Neuronal stem cell (in vitro differentiated cells): ENCODE data around the gene PAXX.

Experiments
- DNase-seq: peaks from one replicate; pipeline ENCODE4 v3.0.0-alpha.2; 2013; ENCODE audit warnings: low spot score
- H2AFZ ChIP-seq: one replicate; pipeline ENCODE4 v1.6.1; 2013; ENCODE audit warnings: mild to moderate bottlenecking, low read length, inconsistent platforms
- H2AK5ac ChIP-seq: 2 replicates; pipeline ENCODE4 v1.6.1; 2013; ENCODE audit warnings: low read depth, mild to moderate bottlenecking, inconsistent platforms, low read length, moderate library complexity, mixed read lengths
- H2BK120ac ChIP-seq: 2 replicates; pipeline ENCODE4 v1.6.1; 2013; ENCODE audit warnings: low read depth, mild to moderate bottlenecking, inconsistent platforms, low read length, moderate library complexity, mixed read lengths
- H2BK12ac ChIP-seq: one replicate; pipeline ENCODE4 v1.6.1; 2013; ENCODE audit warnings: low read length, inconsistent platforms
- H2BK15ac ChIP-seq: 2 replicates; pipeline ENCODE4 v1.6.1; 2013; ENCODE audit warnings: mild to moderate bottlenecking, low read length, inconsistent platforms, mixed read lengths
- H2BK5ac ChIP-seq: one replicate; pipeline ENCODE4 v1.6.1; 2013; ENCODE audit warnings: inconsistent platforms, mild to moderate bottlenecking, low read length, moderate library complexity
- H3K14ac ChIP-seq: one replicate; pipeline ENCODE4 v1.6.1; 2013; ENCODE audit warnings: low read length, inconsistent platforms
- H3K18ac ChIP-seq: 2 replicates; pipeline ENCODE4 v1.6.1; 2013; ENCODE audit warnings: low read length, inconsistent platforms
- H3K23ac ChIP-seq: 2 replicates; pipeline ENCODE4 v1.6.1; 2013; ENCODE audit warnings: low read depth, mild to moderate bottlenecking, mixed read lengths, low read length, inconsistent platforms; ENCODE audit not compliant: poor library complexity
- H3K27ac ChIP-seq: replicated peaks from 3 replicates; pipeline ENCODE4 v1.5.1; 2013; ENCODE audit warnings: low read length, inconsistent platforms
- H3K27me3 ChIP-seq, 3 experiments: 2 replicates each; pipeline ENCODE4 v1.6.1; 2013; ENCODE audit warnings: low read length in 3 of 3, mild to moderate bottlenecking in 2 of 3, inconsistent platforms in 1 of 3, low read depth in 1 of 3, mixed read lengths in 1 of 3, moderate library complexity in 1 of 3; ENCODE audit not compliant: control insufficient read depth in 3 of 3, insufficient read depth in 3 of 3
- H3K36me3 ChIP-seq, 2 donors: replicated peaks in 1 of 2; 2 replicates each; pipeline ENCODE4 v1.6.1; 2013; ENCODE audit warnings: low read length in 2 of 2; ENCODE audit not compliant: control insufficient read depth in 2 of 2, insufficient read depth in 2 of 2
- H3K4ac ChIP-seq: 2 replicates; pipeline ENCODE4 v1.6.1; 2013; ENCODE audit warnings: inconsistent platforms, mild to moderate bottlenecking, low read length, moderate library complexity
- H3K4me1 ChIP-seq, 2 donors: 1 replicate in 1 of 2; 2 replicates in 1 of 2; pipeline ENCODE4 v1.6.1; 2013; ENCODE audit warnings: low read length in 2 of 2, low read depth in 1 of 2; ENCODE audit not compliant: control insufficient read depth in 2 of 2, insufficient read depth in 1 of 2
- H3K4me2 ChIP-seq: one replicate; pipeline ENCODE4 v1.6.1; 2013; ENCODE audit warnings: mild to moderate bottlenecking, low read length, inconsistent platforms; ENCODE audit not compliant: insufficient read depth, poor library complexity, severe bottlenecking
- H3K4me3 ChIP-seq, 2 donors: 2 replicates each; pipeline ENCODE4 v1.5.1; 2013; ENCODE audit warnings: low read length in 2 of 2, mild to moderate bottlenecking in 2 of 2, inconsistent platforms in 1 of 2, moderate library complexity in 1 of 2
- H3K79me1 ChIP-seq: one replicate; pipeline ENCODE4 v1.6.1; 2013; ENCODE audit warnings: low read depth, mild to moderate bottlenecking, inconsistent platforms, low read length, moderate library complexity
- H3K9ac ChIP-seq: one replicate; pipeline ENCODE4 v1.6.1; 2013; ENCODE audit warnings: mild to moderate bottlenecking, low read depth, low read length, inconsistent platforms; ENCODE audit not compliant: poor library complexity
- H3K9me3 ChIP-seq, 2 donors: replicated peaks in 1 of 2; 2 replicates each; pipeline versions ENCODE3 to v1.6.1; 2013; ENCODE audit warnings: low read length in 2 of 2, mild to moderate bottlenecking in 2 of 2, inconsistent platforms in 1 of 2, low read depth in 1 of 2, mixed read lengths in 1 of 2, moderate library complexity in 1 of 2; ENCODE audit not compliant: control insufficient read depth in 2 of 2, insufficient read depth in 1 of 2
- H4K8ac ChIP-seq: one replicate; pipeline ENCODE4 v1.6.1; 2013; ENCODE audit warnings: low read depth, mild to moderate bottlenecking, inconsistent platforms, low read length, moderate library complexity
- H4K91ac ChIP-seq: one replicate; pipeline ENCODE4 v1.6.1; 2013; ENCODE audit warnings: low read length, low read depth, mild to moderate bottlenecking, inconsistent platforms; ENCODE audit not compliant: poor library complexity
- WGBS, 2 donors: extraction: QIAGEN DNeasy Blood & Tissue Kit; methylation state at CpG; one replicate each; pipeline ENCODE4 v1.1.7; 2013; ENCODE audit warnings: missing lambda C conversion rate in 2 of 2, mixed read lengths in 1 of 2; ENCODE audit not compliant: insufficient read length in 2 of 2, insufficient replicate concordance in 1 of 2; ENCODE audit errors: extremely low coverage in 2 of 2; 5-methylcytosine and 5-hydroxymethylcytosine counted together

Gene PAXX

DNA sequence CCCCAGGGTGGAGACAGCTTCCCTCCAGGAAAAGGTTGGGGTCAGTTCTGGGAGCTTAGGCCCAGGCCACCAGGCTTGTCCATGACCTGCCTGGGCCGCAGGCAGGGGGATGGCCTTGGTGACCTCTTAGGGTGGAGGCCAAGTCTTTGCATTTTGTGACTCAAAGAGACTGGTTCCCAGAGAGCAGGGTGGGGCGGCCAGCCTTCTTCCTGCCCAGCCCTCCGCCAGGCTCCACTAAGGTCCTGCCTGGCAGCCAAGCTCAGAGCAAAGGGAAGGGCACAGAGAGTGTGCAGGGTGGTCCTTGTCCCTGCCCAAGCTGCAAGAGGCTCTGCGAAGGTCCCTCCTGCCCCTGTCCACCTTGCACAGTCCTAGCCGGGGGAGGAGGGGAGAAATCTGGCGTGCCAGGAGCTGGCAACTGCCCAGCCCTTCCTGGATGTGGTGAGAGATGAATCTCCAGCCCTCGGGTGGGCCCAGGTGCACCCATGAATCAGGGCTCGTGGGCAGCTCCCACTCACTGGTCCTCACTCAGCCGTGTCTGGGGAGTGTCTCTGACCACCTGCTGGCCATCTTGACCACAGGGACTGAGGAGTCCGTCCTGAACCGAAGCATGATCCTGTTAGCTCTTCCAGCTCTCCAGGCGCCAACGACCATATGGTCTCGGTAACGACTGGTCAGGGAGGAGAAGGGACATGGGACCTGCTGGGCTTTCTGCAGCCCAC, 17.2 kb upstream of the PAXX start:
- H2AFZ ChIP-seq, result no peak overlapping the region
- H3K79me1 ChIP-seq, result no peaks in the 10 kb centered on the region
- H3K4me1 ChIP-seq, result peaks cover 0 to 10% of the 10 kb centered on the region in 2 donors
- H2AK5ac ChIP-seq, result peak overlapping the region; percentile 98
- H3K14ac ChIP-seq, result no peak overlapping the region
- H3K4ac ChIP-seq, result no peak overlapping the region
- no peak for DNase-seq
- H2BK120ac ChIP-seq, result no peak overlapping the region
- peaks cover 0 to 78% (median 12%) of the 10 kb centered on the region in 3 experiments for H3K27me3 ChIP-seq
- H4K8ac ChIP-seq, result no peak overlapping the region
- H3K27ac ChIP-seq, result no peak overlapping the region
- H3K23ac ChIP-seq, result peak overlapping the region; percentile 34
- peak overlapping the region; percentile 77 for H3K18ac ChIP-seq
- peak overlapping the region; percentile 94 for H2BK5ac ChIP-seq
- H3K9me3 ChIP-seq, result no peaks in the 10 kb centered on the region
- no peak overlapping the region for H3K4me2 ChIP-seq
- no peak overlapping the region for H4K91ac ChIP-seq
- no CpG with 5 or more reads among the region's 15 CpGs for WGBS, 2 donors
- H2BK15ac ChIP-seq, result peak overlapping the region; percentile 93
- no peak overlapping the region for H3K9ac ChIP-seq
- H3K36me3 ChIP-seq, result no peaks in the 10 kb centered on the region
- peak overlapping the region; percentile 6 for H2BK12ac ChIP-seq
- no peak overlapping the region for H3K4me3 ChIP-seq

DNA sequence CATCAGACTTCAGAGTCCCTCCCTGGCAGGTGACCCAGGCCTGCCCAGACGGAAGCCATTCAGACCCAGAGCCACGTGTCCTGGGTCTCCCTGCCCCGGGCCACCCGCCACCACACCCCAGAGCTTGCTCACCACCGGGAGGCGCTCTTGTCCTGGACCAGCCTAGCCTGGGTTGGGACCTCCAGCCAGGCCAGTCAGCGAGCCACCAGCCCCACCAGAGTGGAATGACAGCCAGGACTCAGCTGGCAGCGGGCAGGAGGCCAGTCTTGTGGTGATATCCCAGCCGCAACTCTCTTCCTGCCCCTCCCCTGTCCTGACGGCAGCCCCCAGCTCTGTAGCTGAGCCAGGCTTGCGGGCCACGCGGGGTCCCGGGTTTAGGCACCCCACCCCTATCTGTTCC, 16.6 kb upstream of the PAXX start:
- Histone ChIP-seq H4K91ac (no peak overlapping the region), H3K79me1 (no peaks in the 10 kb centered on the region), H3K4me1 (peaks cover 0 to 10% of the 10 kb centered on the region in 2 donors), H2BK15ac (peak overlapping the region; percentile 93), H3K14ac (peak overlapping the region; percentile 38), H3K9ac (no peak overlapping the region), H3K36me3 (no peaks in the 10 kb centered on the region), H4K8ac (no peak overlapping the region), H2AK5ac (peak overlapping the region; percentile 98), H2BK12ac (peak overlapping the region; percentile 98), H2BK5ac (no peak overlapping the region), H3K9me3 (no peaks in the 10 kb centered on the region), H3K4me2 (no peak overlapping the region), H3K23ac (peak overlapping the region; percentile 89), H2AFZ (no peak overlapping the region), H3K27me3 (peaks cover 0 to 82% (median 12%) of the 10 kb centered on the region in 3 experiments), H3K18ac (peak overlapping the region; percentile 76), H3K27ac (no peak overlapping the region), H3K4me3 (no peak overlapping the region), H2BK120ac (no peak overlapping the region), H3K4ac (no peak overlapping the region)
- WGBS, 2 donors, result no CpG with 5 or more reads among the region's 14 CpGs
- DNase-seq, result no peak

- peak within 1 kb of the TSS; percentile 98 for H3K18ac ChIP-seq
- peak within 1 kb of the TSS; percentile 81 for H2AFZ ChIP-seq
- peak within 1 kb of the TSS; percentile 17 to 81 for H3K4me3 ChIP-seq
- WGBS, 2 donors, result no CpG with 5 or more reads among the region's 10 CpGs
- peaks cover 0 to 10% of the 10 kb centered on the region in 2 donors for H3K4me1 ChIP-seq
- H4K91ac ChIP-seq, result no peak within 1 kb of the TSS
- H3K14ac ChIP-seq, result peak within 1 kb of the TSS; percentile 99
- H3K79me1 ChIP-seq, result no peaks in the 10 kb centered on the region
- H2BK5ac ChIP-seq, result no peak within 1 kb of the TSS
- peak within 1 kb of the TSS; percentile 97 for H2AK5ac ChIP-seq
- peak within 1 kb of the TSS; percentile 93 for H2BK15ac ChIP-seq
- H4K8ac ChIP-seq, result peak within 1 kb of the TSS; percentile 72
- H2BK120ac ChIP-seq, result peak within 1 kb of the TSS; percentile 17
- no peaks in the 10 kb centered on the region for H3K9me3 ChIP-seq
- H3K27ac ChIP-seq, result no peak within 1 kb of the TSS
- H3K4me2 ChIP-seq, result peak within 1 kb of the TSS; percentile 94
- DNase-seq, result no peak
- H3K4ac ChIP-seq, result peak within 1 kb of the TSS; percentile 99
- peak within 1 kb of the TSS; percentile 99 for H2BK12ac ChIP-seq
- H3K27me3 ChIP-seq, result peaks cover 0 to 84% (median 12%) of the 10 kb centered on the region in 3 experiments
- H3K36me3 ChIP-seq, result no peaks in the 10 kb centered on the region
- H3K9ac ChIP-seq, result peak within 1 kb of the TSS; percentile 96
- peak within 1 kb of the TSS; percentile 93 for H3K23ac ChIP-seq
Measured at GRCh38 chr9:136977223-136977622, 15.0 kb upstream of the PAXX start, which contains the start of gene PTGDS. TSS of gene PTGDS (plus strand) at chr9:136977504. CDS start at chr9:136977579, 75 bp downstream.

- H2BK5ac ChIP-seq, result no peak overlapping the region
- peak overlapping the region; percentile 17 to 81 for H3K4me3 ChIP-seq
- peak overlapping the region; percentile 99 for H2BK12ac ChIP-seq
- no peak for DNase-seq
- no peaks in the 10 kb centered on the region for H3K36me3 ChIP-seq
- no peak overlapping the region for H3K27ac ChIP-seq
- H3K23ac ChIP-seq, result peak overlapping the region; percentile 93
- H2AK5ac ChIP-seq, result peak overlapping the region; percentile 97
- H3K14ac ChIP-seq, result peak overlapping the region; percentile 99
- no peaks in the 10 kb centered on the region for H3K79me1 ChIP-seq
- H4K91ac ChIP-seq, result no peak overlapping the region
- peak overlapping the region; percentile 81 for H2AFZ ChIP-seq
- peaks cover 0 to 10% of the 10 kb centered on the region in 2 donors for H3K4me1 ChIP-seq
- H2BK15ac ChIP-seq, result peak overlapping the region; percentile 92
- H3K4me2 ChIP-seq, result peak overlapping the region; percentile 94
- no CpG with 5 or more reads among the region's 33 CpGs for WGBS, 2 donors
- H3K27me3 ChIP-seq, result peaks cover 0 to 87% (median 12%) of the 10 kb centered on the region in 3 experiments
- peak overlapping the region; percentile 99 for H3K4ac ChIP-seq
- peak overlapping the region; percentile 17 for H2BK120ac ChIP-seq
- peak overlapping the region; percentile 96 for H3K9ac ChIP-seq
- no peaks in the 10 kb centered on the region for H3K9me3 ChIP-seq
- peak overlapping the region; percentile 98 for H3K18ac ChIP-seq
- peak overlapping the region; percentile 72 for H4K8ac ChIP-seq
Measured at GRCh38 chr9:136977649-136978072, 14.6 kb upstream of the PAXX start.
